ENCODE data around the gene KLK3. TPM values are rescaled to one million over a fixed set of nuclear protein-coding genes. Genes with fewer than 3 reads are reported as not detected.

Gene KLK3
- total and polyA plus RNA-seq, 2 of the 8 experiments (the other 6 are each of a cell fraction or from before 2014, with no cell fraction given) = 0.08 TPM; not detected in 1

- TF ChIP-seq RBBP5 (IDR thresholded peaks at IDR 0.05; ENCODE audit: borderline replicate concordance, low read depth, low read length) = no peak
- no peak for TF ChIP-seq SIX5 (IDR thresholded peaks at IDR 0.05; ENCODE audit: low read depth, low read length)
- no peak for TF ChIP-seq TAF7 (optimal IDR thresholded peaks at IDR 0.05; ENCODE audit: borderline replicate concordance, low read depth, low read length)
- no peak for TF ChIP-seq CTCF (IDR thresholded peaks at IDR 0.05; ENCODE audit: control extremely low read depth in 1 of 3, insufficient read depth in 1 of 3, low read depth in 1 of 3, low read length in 3 of 3)
- TF ChIP-seq ZNF274 (IDR thresholded peaks at IDR 0.05; ENCODE audit: borderline replicate concordance, extremely low read depth, low read length) = no peak
These were observed 24.1 kb downstream of the KLK3 start (continued) for GRCh38 chr19:50878851-50879250.

All from H1 (cell line).